Loucy (cell line): ENCODE data around the gene MRTFA.

Experiments
- H2AFZ ChIP-seq: fragments of 200-600 bp; sonication (generic); 2 replicates; pipeline ENCODE4 v1.6.0; 2016; ENCODE audit warnings: antibody characterized with exemption, mild to moderate bottlenecking, low read length, moderate library complexity
- H3F3A ChIP-seq: fragments of 200-600 bp; 2 replicates; pipeline ENCODE4 v1.6.0; 2016; ENCODE audit warnings: antibody characterized with exemption, low read depth, mild to moderate bottlenecking
- H3K27me3 ChIP-seq: fragments of 200-600 bp; sonication (generic); 2 replicates; pipeline ENCODE4 v1.6.1; 2014; ENCODE audit warnings: low read length, mild to moderate bottlenecking; ENCODE audit not compliant: insufficient read depth, poor library complexity, severe bottlenecking
- H3K36me3 ChIP-seq: fragments of 200-600 bp; sonication (generic); 2 replicates; pipeline ENCODE4 v1.6.1; 2016; ENCODE audit warnings: low read length; ENCODE audit not compliant: insufficient read depth
- H3K4me1 ChIP-seq: fragments of 200-600 bp; sonication (generic); 2 replicates; pipeline ENCODE4 v1.5.1; 2014; ENCODE audit warnings: low read length, mild to moderate bottlenecking; ENCODE audit not compliant: insufficient read depth, poor library complexity, severe bottlenecking
- H3K4me2 ChIP-seq: fragments of 200-600 bp; sonication (generic); 2 replicates; pipeline ENCODE4 v1.6.0; 2014; ENCODE audit warnings: antibody characterized with exemption, low read length, low read depth, mild to moderate bottlenecking; ENCODE audit not compliant: poor library complexity, severe bottlenecking
- H3K4me3 ChIP-seq: fragments of 200-600 bp; sonication (generic); 2 replicates; pipeline ENCODE4 v1.5.1; 2014; ENCODE audit warnings: low read length, mild to moderate bottlenecking, mixed read lengths; ENCODE audit not compliant: poor library complexity, severe bottlenecking
- H3K79me2 ChIP-seq: fragments of 200-600 bp; sonication (generic); 2 replicates; pipeline ENCODE4 v1.6.1; 2014; ENCODE audit warnings: low read length; ENCODE audit not compliant: insufficient read depth
- H3K9ac ChIP-seq: fragments of 200-600 bp; sonication (generic); 2 replicates; pipeline ENCODE4 v1.6.0; 2014; ENCODE audit warnings: mild to moderate bottlenecking, low read depth, low read length, moderate library complexity; ENCODE audit not compliant: poor library complexity, severe bottlenecking
- H3K9me2 ChIP-seq: fragments of 200-600 bp; sonication (generic); replicated peaks from 2 replicates; pipeline ENCODE4 v1.6.1; 2016; ENCODE audit warnings: low read depth, low read length, mixed read lengths
- H3K9me3 ChIP-seq: fragments of 200-600 bp; sonication (generic); 2 replicates; pipeline ENCODE4 v1.6.1; 2014; ENCODE audit warnings: mild to moderate bottlenecking, antibody characterized with exemption, low read length, low read depth; ENCODE audit not compliant: insufficient read depth
- H4K20me1 ChIP-seq: fragments of 200-600 bp; sonication (generic); 2 replicates; pipeline ENCODE4 v1.6.0; 2014; ENCODE audit warnings: antibody characterized with exemption, low read length, mild to moderate bottlenecking; ENCODE audit not compliant: insufficient read depth, poor library complexity, severe bottlenecking
- EZH2phosphoT487 ChIP-seq: fragments of 200-600 bp; IDR thresholded peaks from 2 replicates; pipeline ENCODE4 v1.6.1; 2018; ENCODE audit warnings: antibody characterized with exemption, mild to moderate bottlenecking, moderate library complexity, borderline replicate concordance
- TF ChIP-seq, protein P1 (sequence below): fragments of 200-600 bp; sonication (generic); conservative IDR thresholded peaks from 2 replicates; pipeline ENCODE4 v1.5.1; 2014; ENCODE audit warnings: mild to moderate bottlenecking, antibody characterized with exemption, low read length

MRTFA gene

DNA sequence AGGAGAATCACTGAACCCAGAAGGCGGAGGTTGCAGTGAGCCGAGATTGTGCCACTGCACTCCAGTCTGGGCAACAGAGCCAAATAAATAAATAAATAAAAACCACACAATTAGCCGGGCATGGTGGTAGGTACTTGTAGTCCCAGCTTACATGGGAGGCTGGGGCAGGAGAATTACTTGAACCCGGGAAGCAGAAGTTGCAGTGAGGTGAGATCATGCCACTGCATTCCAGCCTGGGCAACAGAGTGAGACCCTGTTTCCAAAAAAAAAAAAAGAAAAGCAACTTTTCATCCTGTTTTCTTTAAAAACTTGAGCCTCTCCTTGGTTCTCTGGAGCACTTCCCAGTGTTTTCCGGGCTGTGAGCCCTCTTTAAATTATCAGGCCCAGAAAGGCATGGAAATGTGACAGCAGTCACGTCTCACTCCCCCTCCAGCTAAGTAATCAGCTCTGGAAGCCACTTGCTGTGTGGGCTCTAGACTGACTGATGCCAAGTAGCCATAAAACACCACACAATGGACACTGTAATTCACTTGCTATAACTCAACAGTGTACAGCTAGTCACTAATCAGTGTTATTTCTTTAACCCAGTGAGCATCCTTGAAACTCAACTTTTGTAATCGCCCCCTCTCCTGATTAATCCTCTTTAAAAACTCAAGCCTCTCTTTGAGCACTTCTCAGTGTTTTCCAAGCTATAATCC, 29.8 kb upstream of the MRTFA start:
- TF ChIP-seq, protein P1, sequence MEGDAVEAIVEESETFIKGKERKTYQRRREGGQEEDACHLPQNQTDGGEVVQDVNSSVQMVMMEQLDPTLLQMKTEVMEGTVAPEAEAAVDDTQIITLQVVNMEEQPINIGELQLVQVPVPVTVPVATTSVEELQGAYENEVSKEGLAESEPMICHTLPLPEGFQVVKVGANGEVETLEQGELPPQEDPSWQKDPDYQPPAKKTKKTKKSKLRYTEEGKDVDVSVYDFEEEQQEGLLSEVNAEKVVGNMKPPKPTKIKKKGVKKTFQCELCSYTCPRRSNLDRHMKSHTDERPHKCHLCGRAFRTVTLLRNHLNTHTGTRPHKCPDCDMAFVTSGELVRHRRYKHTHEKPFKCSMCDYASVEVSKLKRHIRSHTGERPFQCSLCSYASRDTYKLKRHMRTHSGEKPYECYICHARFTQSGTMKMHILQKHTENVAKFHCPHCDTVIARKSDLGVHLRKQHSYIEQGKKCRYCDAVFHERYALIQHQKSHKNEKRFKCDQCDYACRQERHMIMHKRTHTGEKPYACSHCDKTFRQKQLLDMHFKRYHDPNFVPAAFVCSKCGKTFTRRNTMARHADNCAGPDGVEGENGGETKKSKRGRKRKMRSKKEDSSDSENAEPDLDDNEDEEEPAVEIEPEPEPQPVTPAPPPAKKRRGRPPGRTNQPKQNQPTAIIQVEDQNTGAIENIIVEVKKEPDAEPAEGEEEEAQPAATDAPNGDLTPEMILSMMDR = no peak
- no peak for TF ChIP-seq EZH2phosphoT487
- Histone ChIP-seq H3K4me2 (no peak overlapping the region), H3K27me3 (no peaks in the 10 kb centered on the region), H3K9me3 (no peaks in the 10 kb centered on the region), H3K4me1 (peaks cover 10% of the 10 kb centered on the region), H3K79me2 (no peaks in the 10 kb centered on the region), H3K9me2 (no peaks in the 10 kb centered on the region), H3F3A (no peaks in the 10 kb centered on the region), H3K36me3 (no peaks in the 10 kb centered on the region), H4K20me1 (no peaks in the 10 kb centered on the region), H3K9ac (no peak overlapping the region), H3K4me3 (no peak overlapping the region), H2AFZ (no peak overlapping the region)

DNA sequence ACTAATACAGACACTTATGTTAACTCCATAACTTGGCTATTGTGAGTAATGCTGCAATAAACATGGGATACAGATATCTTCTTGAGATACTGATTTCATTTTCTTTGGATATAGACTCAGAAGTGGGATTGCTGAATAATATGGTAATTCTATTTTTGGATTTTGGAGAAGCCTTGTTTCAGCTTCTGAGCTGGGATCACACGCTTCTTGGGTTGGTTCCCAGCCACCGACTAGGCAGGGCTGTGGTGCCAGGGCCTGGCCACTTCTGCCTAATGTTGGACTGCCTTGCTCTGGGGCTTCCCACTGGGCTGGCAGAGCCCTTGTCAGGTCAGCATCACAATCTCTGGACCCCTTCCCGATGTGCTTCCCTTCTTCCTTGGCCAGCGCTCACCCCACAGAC, 28.8 kb upstream of the MRTFA start:
- no peaks in the 10 kb centered on the region for H3K79me2 ChIP-seq
- no peaks in the 10 kb centered on the region for H3K9me3 ChIP-seq
- TF ChIP-seq EZH2phosphoT487 = no peak
- TF ChIP-seq, protein P1 = no peak
- H3K4me2 ChIP-seq = no peak overlapping the region
- H3K36me3 ChIP-seq = no peaks in the 10 kb centered on the region
- no peak overlapping the region for H3K4me3 ChIP-seq
- no peak overlapping the region for H3K9ac ChIP-seq
- no peaks in the 10 kb centered on the region for H4K20me1 ChIP-seq
- H3K4me1 ChIP-seq = peaks cover 10% of the 10 kb centered on the region
- H3K27me3 ChIP-seq = no peaks in the 10 kb centered on the region
- no peak overlapping the region for H2AFZ ChIP-seq
- H3K9me2 ChIP-seq = no peaks in the 10 kb centered on the region
- H3F3A ChIP-seq = no peaks in the 10 kb centered on the region

DNA sequence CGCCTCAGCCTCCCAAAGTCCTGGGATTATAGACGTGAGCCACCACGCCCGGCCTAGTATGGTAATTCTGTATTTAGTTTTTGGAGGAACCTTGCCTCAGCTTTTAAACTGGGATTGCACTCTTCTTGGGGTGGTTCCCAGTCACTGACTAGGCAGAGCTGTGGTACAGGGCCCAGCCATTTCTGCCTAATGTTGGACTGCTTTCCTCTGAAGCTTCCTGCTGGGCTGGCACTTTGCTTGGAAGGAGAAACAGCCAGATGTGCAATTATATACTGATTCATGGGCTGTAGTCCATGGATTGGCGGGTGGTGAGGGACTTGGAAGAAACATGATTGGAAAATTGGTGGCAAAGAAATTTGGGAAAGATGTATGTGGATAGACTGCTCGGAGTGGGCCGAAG, 25.2 kb upstream of the MRTFA start:
- Histone ChIP-seq H3K36me3 (no peaks in the 10 kb centered on the region), H4K20me1 (no peaks in the 10 kb centered on the region), H3K4me2 (no peak overlapping the region), H3F3A (no peaks in the 10 kb centered on the region), H3K79me2 (no peaks in the 10 kb centered on the region), H3K9me3 (no peaks in the 10 kb centered on the region), H3K9me2 (no peaks in the 10 kb centered on the region), H3K27me3 (no peaks in the 10 kb centered on the region), H3K9ac (no peak overlapping the region), H2AFZ (no peak overlapping the region), H3K4me1 (no peaks in the 10 kb centered on the region), H3K4me3 (no peak overlapping the region)
- TF ChIP-seq EZH2phosphoT487 = no peak
- TF ChIP-seq, protein P1 = no peak
